ENCODE measurements around the gene BTBD3. TPM values are rescaled to one million over a fixed set of nuclear protein-coding genes. Genes with fewer than 3 reads are reported as not detected.

The BTBD3 gene
- polyA plus RNA-seq (2012; ENCODE audit: insufficient read depth, insufficient read length): 20.4 TPM

- H3K4me3 ChIP-seq (ENCODE audit: low read length): no peak within 1 kb of the TSS
- no peak for DNase-seq (ENCODE audit: low read depth, low spot score)
Observed at GRCh38 chr20:11917663-11918062, at the start of gene BTBD3. Gene BTBD3, plus strand, starts transcription at chr20:11917893. Its CDS starts 383 bp downstream, at chr20:11918276.

- no peak overlapping the region for H3K4me3 ChIP-seq (ENCODE audit: low read length)
- DNase-seq (ENCODE audit: low read depth, low spot score): no peak
Observed at GRCh38 chr20:11869641-11870040, 48.1 kb upstream of the BTBD3 start.

- H3K4me3 ChIP-seq (ENCODE audit: low read length): no peak overlapping the region
- no peak for DNase-seq (ENCODE audit: low read depth, low spot score)
Observed at GRCh38 chr20:11870411-11870810, 47.3 kb upstream of the BTBD3 start.

GRCh38 chr20:11876555-11876954 lies 41.1 kb upstream of the BTBD3 start:
- no peak overlapping the region for H3K4me3 ChIP-seq (ENCODE audit: low read length)
- DNase-seq (ENCODE audit: low read depth, low spot score): no peak

GRCh38 chr20:11880680-11881079 lies 37.0 kb upstream of the BTBD3 start:
- no peak overlapping the region for H3K4me3 ChIP-seq (ENCODE audit: low read length)
- no peak for DNase-seq (ENCODE audit: low read depth, low spot score)

DNA sequence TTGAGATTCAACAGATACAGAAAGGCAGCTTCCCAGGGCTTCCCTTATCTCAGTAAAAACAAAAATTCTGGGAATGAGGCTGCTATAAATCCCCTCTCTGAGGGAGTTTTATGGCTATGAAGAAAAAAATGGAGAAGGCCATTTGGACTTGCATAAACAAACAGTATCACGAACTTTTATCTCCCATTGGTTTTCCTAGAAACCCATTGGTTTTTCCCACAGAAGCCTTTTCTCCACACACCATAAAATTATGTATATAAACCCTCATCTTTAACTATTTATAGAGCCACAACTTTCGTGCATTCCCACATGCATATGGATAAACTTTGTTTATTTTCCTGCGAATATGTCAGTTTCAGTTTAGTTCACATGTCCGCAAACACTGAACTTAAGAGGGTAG lies 36.2 kb upstream of the BTBD3 start:
- DNase-seq (ENCODE audit: low read depth, low spot score): no peak
- no peak overlapping the region for H3K4me3 ChIP-seq (ENCODE audit: low read length)

DNA sequence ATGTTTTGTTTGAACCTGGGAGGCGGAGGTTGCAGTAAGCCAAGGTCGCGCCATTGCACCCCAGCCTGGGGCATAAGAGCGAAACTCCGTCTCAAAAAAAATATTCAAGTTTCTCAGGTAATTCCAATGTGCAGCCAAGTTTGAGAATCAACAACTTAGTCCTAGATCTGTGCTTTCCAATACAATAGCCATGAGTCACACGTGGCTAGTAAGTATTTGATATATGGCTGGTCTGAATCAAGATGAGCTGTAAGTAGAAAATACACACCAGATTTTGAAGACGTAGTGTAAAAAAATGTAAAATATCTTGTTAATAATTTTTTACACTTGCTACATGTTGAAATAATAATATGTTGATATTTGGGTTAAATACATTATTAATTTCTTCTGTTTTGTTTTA lies 35.0 kb upstream of the BTBD3 start:
- DNase-seq (ENCODE audit: low read depth, low spot score): no peak
- H3K4me3 ChIP-seq (ENCODE audit: low read length): no peak overlapping the region

GRCh38 chr20:11888648-11889047 lies 29.0 kb upstream of the BTBD3 start:
- no peak overlapping the region for H3K4me3 ChIP-seq (ENCODE audit: low read length)
- no peak for DNase-seq (ENCODE audit: low read depth, low spot score)

DNA sequence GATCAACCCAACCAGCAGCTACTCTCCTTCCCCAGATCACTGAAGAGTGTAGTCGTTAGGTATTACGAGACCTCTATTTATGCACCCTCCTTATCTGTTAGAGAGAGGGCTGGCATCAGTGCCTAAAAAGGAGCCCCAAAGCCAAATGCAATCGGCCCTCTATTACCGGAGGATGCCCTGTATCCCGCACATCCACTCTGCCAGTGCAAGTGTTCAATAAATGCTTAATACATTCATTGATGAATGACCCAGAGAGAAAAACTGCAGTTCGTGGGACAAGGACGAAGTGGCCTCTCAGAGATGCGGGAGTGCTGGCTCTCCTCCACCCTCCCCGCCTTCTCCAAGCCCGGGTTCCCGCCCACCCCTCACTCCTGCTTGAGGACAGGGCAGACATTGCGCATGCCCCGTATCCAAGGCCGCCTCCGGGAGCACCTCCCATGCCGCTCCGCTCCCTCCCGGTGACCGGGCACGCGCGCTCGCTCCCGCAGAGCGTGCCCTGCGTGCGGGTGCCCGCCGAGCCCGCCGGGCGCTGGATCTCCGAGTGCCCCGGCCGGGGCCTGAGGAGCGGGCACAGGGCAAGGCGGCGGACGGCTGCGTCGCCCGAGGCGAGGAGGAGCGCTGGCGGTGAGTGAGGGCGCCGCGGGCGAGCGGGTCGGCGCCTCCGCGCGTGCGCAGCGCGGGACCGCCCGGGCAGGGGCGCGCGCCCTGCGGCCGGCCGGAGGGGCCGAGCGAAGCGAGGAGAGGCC lies 27.2 kb upstream of the BTBD3 start:
- DNase-seq (ENCODE audit: low read depth, low spot score): peak; percentile 89
- H3K4me3 ChIP-seq (ENCODE audit: low read length): peak overlapping the region; percentile 80

DNA sequence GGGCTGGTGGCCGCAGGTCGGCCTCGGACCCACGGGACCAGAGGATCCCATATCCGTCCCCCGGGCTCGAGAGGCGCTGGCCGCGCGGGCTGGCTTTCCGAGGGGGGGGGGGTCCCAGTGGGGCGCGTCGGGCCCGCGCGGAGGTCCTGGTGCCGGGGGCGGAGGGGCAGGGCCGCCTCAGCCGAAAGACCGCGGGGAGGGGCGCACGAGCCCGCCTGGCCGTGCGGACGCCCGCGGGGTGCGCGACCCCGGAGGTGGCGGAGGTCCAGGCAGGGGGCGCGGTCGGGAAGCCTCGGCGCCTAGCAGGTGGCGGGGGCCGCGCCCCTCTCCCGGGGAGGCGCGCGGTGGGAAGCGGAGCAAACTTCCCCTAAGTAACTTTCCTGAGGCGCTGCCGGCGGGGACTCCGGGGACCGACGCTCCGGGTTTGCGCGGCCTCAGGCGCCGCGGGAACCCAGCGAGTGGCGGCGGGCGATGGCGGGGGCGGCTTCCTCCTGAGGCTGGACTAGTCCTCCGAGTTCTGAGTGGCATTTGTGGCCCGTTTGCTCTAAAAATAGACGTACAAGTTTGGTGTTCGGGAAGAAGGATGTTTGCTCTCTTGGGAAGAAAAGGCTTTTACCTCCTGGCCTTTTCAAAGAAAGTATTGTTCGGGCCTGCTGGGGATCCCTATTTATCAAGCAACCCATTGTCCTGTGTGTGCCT lies 26.5 kb upstream of the BTBD3 start:
- H3K4me3 ChIP-seq (ENCODE audit: low read length): peak overlapping the region; percentile 80

GRCh38 chr20:11891776-11892545 lies 25.7 kb upstream of the BTBD3 start:
- H3K4me3 ChIP-seq (ENCODE audit: low read length): peak overlapping the region; percentile 80
- DNase-seq (ENCODE audit: low read depth, low spot score): peak; percentile 88

More for the DNA sequence above, 26.5 kb upstream of the BTBD3 start:
- no peak for DNase-seq (ENCODE audit: low read depth, low spot score)

- H3K4me3 ChIP-seq (ENCODE audit: low read length): no peak overlapping the region
- DNase-seq (ENCODE audit: low read depth, low spot score): no peak
Observed at GRCh38 chr20:11894062-11894461, 23.6 kb upstream of the BTBD3 start.

GRCh38 chr20:11895861-11896387 lies 21.8 kb upstream of the BTBD3 start:
- no peak for DNase-seq (ENCODE audit: low read depth, low spot score)
- no peak overlapping the region for H3K4me3 ChIP-seq (ENCODE audit: low read length)

- H3K4me3 ChIP-seq (ENCODE audit: low read length): no peak overlapping the region
- DNase-seq (ENCODE audit: low read depth, low spot score): peak; percentile 51
Observed at GRCh38 chr20:11901127-11901526, 16.6 kb upstream of the BTBD3 start.

DNA sequence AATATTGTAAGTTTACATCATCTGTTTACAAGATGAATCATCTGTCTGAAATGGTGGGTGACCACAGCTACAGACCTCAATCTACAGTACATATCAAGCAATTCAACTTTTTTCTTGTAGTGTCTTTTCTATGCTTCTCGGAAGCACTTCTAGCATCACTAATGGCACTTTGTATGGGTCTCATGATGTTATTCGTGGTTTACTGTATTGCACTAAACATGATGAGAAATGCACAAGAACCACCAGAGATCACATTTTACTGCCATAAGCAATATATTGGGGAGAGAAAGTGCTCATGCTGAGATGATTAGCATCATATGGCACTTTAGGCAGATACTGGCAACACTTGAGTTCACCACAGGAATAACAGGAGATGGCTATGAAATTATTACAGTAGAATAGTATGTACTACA lies 15.4 kb upstream of the BTBD3 start:
- no peak for DNase-seq (ENCODE audit: low read depth, low spot score)
- no peak overlapping the region for H3K4me3 ChIP-seq (ENCODE audit: low read length)

- H3K4me3 ChIP-seq (ENCODE audit: low read length): no peak overlapping the region
- DNase-seq (ENCODE audit: low read depth, low spot score): no peak
Observed at GRCh38 chr20:11905460-11906179, 12.1 kb upstream of the BTBD3 start.

DNA sequence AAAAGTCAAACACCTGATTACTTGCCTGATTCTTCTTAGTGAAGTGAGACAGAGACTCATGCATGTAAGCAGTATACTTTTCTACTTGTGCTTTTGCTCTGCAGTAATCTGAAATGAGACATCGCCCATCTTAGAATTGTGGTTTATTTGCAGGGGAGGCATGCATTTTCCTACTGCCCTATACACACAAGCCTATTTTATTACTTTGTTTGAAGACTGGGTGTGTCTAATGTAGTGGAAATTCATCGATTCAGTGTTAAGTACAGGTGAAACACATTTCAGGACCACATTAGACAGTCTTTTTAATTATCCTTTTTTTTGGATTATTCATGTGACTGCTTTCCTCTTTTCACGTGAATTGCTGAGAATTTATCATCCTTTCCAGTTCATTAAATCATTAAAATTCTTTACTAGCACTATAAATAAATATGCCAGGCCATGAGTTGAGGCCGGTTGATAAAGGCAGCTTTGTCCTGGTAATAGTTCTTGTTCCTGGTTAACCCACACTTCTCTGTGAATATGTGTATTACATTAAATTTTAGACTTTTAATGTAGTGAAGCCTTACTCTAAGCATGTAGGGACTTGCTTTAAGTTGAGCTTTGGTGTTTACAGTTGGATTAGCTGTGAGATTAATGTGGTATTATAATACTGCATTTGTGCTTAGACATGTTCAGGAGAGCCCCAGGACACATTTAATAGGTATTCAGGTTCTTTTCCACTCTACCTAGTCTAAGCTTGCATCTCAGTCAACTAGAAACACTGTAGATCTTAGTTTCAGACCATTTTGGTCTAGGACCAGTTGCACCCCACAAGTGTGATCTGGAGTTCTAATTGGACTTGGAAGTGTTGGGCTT lies 10.8 kb upstream of the BTBD3 start:
- no peak overlapping the region for H3K4me3 ChIP-seq (ENCODE audit: low read length)
- DNase-seq (ENCODE audit: low read depth, low spot score): no peak

- DNase-seq (ENCODE audit: low read depth, low spot score): no peak
- H3K4me3 ChIP-seq (ENCODE audit: low read length): no peak overlapping the region
Observed at GRCh38 chr20:11907621-11908020, 10.1 kb upstream of the BTBD3 start.

Data from Jurkat, Clone E6-1 (cell line).